GM13977 (cell line): ENCODE measurements around the gene IFI27L1.

ENCODE experiments used
- DNase-seq: peaks from one replicate; pipeline ENCODE4 v3.0.0; 2012; ENCODE audit warnings: low spot score
- CTCF ChIP-seq: IDR thresholded peaks from 2 replicates; pipeline ENCODE4 v1.5.1; 2012; ENCODE audit warnings: mild to moderate bottlenecking, control low read depth; ENCODE audit not compliant: insufficient read depth; ENCODE audit errors: extremely low read depth, missing control alignments
- in situ Hi-C: fragments of 300-500 bp; cut with MboI; formaldehyde crosslinking; loops from one replicate; pipeline ENCODE4 v1.12.0; 2022; ENCODE audit warnings: low sequenced_read_pairs, low pct_unique_long_range_greater_than_20kb, mixed read lengths, inconsistent platforms; ENCODE audit not compliant: unreplicated experiment

Gene IFI27L1

DNA sequence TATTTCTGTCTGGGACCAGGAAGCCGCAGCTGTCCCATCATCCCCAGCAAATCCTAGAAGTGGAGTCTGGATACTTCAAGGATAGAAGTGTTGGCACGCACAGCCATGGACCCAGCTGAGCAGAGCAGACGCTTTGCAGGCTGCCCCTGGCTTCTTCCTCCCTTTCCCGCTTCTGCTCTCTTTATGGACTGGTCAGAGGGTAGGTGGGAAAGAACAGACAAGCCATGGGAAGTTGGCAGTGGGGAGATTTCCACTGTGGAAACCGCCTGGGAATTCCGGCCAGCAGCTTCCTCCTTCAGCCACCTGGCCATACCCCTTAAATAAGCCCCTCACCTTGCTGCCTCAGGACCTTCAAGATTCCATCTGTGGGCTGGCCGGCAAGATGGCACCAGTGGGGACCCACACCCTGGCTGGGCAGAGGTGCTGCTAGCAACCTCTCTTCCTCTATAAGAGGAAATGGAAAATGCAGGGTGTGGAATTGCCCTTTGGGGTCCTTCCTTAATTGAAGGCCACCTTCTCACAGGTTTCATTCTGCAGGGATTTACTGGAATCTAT is 34.3 kb upstream of the IFI27L1 start:
- no peak for TF ChIP-seq CTCF
- in situ Hi-C loops = loop anchor here (25.0 kb wide), 1 partner anchor 91 kb away; the partner anchor contains the start of gene IFI27L2
- DNase-seq = no peak

DNA sequence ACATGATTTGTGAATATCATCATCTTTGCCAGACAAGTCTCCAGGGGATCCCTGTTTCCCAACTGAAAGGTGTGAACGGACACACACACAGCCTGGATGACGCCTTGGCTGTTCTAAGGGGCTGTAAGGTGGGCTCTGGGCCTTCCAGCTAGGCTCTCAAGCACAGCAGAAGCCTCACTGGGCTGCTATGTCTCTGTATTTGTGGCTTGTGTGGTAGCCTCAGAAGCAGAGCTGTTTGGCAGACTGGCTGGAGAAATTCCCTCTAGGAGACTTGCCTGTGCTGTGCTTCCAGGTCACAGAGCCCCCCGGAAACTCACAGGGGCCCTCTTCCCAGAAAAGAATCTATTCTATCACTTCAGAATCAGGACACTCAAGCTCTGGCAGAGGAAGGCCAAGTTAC is 33.5 kb upstream of the IFI27L1 start:
- no peak for DNase-seq
- in situ Hi-C loops = loop anchor here (25.0 kb wide), 1 partner anchor 90 kb away; the partner anchor contains the start of gene IFI27L2
- no peak for TF ChIP-seq CTCF

DNA sequence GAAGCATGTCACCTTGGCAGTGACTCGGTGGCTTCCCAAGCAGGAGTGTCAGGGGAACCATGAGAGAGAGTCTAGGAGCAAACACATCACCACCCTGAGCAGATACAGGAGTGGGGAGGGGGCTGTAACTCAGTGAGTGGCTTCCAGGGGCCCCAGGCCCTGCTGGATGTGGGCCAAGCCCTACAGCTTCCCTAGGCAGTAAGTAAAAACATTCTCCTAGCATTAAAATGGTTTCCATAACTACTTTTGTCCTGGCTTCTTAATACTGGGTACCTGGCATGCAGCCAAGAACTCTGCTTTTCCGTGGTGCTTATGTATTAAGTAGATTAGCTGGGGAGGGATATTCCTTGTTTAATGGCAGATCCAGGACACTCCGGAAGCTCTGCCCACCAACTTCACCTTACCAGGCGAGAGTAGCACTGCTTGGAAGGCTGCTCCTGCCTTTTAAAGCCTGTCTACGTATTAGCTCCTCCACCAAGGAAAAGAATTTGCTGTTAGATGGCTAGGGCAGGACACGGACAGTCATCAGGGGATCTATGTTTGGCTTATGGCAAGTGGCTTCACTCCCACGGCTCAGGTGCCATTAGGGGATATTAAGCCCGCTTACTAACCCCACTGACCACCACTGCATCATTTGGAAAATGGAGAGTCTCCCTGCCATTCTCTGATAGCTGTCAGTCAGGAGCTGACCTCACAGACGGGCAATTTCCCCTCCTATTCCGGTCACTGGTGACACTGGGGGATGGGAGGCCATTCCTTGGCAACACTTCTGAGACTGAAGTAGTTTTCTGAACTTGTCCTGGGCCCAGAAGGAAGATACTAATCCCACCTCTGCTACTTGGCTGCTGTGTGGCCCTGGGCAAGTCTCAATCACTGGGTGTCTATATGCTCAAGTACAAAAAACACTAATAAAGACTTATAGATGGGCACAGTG is 32.2 kb upstream of the IFI27L1 start:
- in situ Hi-C loops = loop anchor here (25.0 kb wide), 1 partner anchor 88 kb away; the partner anchor contains the start of gene IFI27L2
- no peak for TF ChIP-seq CTCF
- no peak for DNase-seq

DNA sequence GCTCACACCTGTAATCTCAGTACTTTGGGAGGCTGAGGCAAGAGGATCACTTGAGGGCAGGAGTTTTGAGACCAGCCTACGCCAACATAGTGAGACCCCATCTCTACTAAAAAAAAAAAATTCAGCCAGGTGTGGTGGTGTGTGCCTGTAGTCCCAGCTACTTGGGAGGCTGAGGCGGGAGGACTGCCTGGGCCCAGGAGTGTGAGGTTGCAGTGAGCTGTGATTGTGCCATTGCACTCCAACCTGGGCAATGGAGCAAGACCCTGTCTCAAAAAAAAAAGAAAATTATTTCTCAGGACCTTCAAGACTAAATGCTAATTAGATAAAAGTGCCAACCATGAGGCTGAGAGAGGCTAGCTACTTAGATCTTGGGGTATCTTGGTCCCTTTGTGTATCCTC is 31.5 kb upstream of the IFI27L1 start:
- no peak for TF ChIP-seq CTCF
- DNase-seq = no peak
- in situ Hi-C loops = loop anchor here (25.0 kb wide), 1 partner anchor 88 kb away; the partner anchor contains the start of gene IFI27L2

DNA sequence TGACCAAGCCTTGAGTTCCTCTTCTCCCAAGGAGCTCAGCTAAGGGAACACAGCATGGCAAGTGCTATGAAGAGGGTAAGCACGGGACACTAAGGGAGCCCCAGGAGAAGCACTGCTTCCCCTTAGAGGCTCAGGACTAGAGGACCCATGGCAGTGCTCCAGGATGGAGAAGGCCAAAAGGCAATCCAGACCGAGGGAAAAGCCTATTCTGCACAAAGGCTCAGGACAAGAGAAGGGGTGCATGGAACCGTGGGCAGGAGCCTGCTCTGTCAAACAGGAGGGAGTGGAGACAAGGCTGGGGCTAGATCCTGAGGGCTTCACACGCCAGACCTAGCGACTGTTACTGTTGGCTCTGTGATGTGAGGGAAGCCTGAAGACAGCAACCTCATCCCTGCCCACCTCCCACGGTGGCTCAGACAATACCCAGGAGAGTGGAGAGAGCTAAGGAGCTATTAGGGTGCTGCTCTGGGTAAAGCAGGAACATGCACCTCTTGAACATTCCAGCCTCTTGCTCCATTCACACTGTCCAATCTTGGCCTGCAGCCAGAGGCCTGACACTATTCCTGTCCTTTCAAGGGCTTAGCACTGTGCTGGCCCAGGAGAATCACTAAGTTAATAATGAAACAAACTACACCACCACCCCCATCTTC is 30.8 kb upstream of the IFI27L1 start:
- in situ Hi-C loops = no loop called here

DNA sequence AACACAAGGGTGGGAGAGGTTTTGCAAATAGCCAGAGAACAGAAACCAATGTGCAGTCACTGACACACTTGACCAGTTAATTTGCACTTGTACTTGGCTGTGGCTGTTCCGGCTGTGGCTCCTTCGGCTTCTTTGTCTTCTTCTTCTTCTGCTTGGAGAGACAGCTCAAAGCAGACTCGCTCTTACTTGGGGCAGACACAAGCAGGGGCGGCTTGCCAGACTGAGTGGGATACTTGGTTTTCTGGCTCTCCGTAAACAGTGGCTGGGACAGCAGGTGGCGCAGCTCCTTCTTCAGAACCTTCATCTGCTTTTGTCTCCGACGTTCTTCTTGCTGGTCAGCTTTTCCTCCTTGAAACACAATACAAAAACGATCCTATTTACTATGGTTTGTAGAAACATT is 30.0 kb upstream of the IFI27L1 start:
- no peak for DNase-seq
- in situ Hi-C loops = no loop called here
- no peak for TF ChIP-seq CTCF

More for the DNA sequence above, 30.8 kb upstream of the IFI27L1 start:
- TF ChIP-seq CTCF = no peak
- no peak for DNase-seq
